OCI-M2 (cell line): ENCODE results near the gene FCN2.

Experiments
- DNase-seq: peaks from one replicate; lab custom pipeline; 2025; ENCODE audit not compliant: unreplicated experiment; lab: John Stamatoyannopoulos, UW

The FCN2 gene

DNA sequence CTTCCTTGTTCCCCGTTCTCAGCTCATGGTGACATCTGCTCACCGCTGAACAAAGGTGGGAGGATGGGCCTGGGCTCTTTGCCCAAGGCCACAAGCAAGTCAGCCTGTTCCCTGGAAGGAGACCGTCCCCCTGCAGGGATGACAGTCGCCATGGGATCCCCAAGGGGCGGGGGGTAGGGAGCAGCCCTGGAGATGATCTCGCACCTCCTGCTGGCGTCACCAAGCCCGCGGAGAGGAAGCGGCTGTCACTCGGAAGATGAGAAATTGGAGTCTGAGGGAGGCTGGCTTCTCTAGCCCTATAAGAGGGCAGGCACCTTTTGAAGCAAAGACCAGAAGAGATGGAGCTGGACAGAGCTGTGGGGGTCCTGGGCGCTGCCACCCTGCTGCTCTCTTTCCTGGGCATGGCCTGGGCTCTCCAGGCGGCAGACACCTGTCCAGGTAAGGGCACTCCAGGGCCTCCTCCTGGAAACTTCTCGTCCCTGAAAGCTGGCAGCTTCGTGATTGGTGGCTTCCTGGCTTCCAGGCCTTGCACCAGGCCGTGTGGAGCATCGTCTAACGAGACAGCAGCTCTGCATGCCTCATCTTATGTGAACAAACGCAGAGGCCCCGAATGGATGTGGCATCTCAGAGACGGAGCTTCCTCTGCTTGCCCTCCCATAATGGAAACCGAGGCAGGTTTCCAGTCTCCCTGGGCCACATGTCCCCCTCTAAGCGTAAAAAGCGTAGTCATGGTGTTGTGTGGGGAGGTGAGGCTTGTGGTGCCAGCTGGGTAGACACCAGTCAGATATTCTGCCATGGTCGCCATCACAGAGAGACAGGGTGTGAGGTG is at the start of gene FCN2:
Gene FCN2 (plus strand): TSS at position 327 of the 829 bp plus-strand sequence. CDS start 12 bp downstream, at position 339.
- no peak for DNase-seq

- DNase-seq, result no peak
These were observed 49.5 kb upstream of the FCN2 start for GRCh38 chr9:134830926-134831720.

DNA sequence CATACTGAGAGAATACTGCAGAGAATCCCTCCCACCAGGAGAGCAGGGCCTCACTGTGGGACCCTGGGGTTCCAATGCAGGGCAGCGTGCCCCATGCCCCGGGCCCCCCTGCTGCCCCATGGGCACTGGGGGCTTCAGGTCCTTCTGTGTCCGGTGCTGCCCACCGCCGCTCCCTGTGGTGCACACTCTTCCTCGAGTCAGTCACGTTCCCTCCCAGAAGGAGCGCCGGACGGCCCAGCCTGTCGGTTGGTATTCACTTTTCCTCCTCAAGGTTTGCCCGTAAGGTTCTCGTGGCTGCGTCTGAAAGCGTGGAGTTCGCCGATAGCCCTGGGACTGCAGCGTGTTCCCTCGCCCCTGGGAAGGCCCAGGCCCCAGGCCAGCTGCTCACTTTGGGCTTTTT is 48.1 kb upstream of the FCN2 start:
- no peak for DNase-seq

DNA sequence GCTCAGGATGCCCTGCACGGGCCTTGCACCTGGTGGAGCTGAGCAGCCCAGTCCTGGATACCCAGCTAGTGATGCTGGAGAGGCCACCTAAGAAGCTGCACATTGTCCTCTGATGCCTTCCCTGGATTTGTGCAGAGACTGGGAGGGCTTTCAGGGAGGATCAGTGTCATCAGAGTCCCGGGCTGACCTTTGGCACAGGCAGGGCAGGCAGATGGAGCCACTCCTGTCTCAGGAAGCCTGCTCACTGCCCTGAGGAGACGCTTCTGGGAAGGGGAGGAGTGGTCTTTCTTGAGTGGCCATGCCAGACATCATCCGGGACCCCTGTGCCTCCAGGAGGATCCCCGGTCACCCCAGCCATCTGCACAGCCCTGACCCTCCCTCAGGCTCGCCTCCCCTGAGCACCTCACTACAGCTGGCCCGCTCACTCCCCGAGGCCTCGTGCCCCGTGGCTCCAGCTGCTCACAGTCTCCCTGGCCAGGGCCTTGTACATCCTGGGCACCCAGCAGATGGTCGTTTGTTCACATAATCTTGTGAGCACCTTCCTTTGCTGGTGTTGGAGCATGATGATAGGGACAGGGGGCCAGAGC is 47.2 kb upstream of the FCN2 start:
- DNase-seq, result no peak

- no peak for DNase-seq
These were observed 46.2 kb upstream of the FCN2 start for GRCh38 chr9:134834217-134834956.

DNA sequence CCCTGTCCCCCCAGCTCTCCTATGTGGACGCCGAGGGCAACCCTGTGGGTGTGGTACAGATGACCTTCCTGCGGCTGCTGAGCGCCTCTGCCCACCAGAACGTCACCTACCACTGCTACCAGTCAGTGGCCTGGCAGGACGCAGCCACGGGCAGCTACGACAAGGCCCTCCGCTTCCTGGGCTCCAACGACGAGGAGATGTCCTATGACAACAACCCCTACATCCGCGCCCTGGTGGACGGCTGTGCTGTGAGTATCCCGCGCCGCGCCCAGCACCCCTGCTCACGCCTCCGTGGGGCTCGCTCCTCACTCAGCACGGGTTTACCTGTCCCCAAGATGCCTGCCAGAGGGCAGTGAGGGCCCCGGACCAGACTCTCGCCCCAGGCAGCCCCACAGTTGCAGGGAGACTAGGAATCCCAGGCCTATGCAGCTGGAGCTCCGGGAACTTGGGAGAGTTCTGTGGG is 45.6 kb upstream of the FCN2 start:
- no peak for DNase-seq

DNA sequence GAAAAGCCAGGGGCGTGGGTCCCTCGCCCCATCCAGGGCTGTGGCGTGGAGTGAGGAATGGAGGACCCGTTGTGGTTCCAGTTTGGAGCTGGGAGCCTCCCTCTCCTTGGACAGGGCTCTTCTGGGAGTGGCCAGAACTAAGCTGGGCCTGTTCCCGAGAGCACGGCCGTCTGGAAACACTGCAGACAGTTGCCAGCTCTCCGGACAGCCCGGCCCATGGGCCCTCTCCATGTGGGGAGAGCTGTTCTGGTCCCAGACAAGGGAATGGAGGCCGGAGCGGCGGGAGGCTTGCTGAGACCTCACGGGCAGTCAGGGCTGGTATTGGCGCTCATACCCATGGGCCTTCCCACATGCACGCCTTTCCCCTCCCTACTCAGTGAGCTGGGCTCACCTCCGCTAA is 45.2 kb upstream of the FCN2 start:
- no peak for DNase-seq

DNA sequence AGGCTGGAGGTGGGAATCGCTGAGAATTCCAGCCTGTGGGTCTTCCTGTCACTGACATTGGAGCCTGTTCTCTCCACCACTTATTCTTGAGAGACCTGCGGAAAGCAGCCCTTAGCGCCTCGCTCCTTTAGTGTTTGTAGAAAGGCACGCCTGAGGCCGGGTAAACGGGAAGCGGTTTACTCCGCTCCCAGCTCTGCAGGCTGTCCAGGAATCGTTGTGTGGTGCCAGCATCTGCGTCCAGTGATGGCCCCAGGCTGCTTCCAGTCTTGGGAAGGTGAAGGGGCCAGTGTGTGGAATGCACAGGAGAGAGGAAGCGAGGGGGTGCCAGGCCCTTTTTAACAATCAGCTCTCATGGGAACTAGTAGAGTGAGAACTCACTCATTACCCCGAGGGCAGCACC is 44.6 kb upstream of the FCN2 start:
- DNase-seq, result no peak

GRCh38 chr9:134836406-134836970 is 44.1 kb upstream of the FCN2 start:
- DNase-seq, result no peak

DNA sequence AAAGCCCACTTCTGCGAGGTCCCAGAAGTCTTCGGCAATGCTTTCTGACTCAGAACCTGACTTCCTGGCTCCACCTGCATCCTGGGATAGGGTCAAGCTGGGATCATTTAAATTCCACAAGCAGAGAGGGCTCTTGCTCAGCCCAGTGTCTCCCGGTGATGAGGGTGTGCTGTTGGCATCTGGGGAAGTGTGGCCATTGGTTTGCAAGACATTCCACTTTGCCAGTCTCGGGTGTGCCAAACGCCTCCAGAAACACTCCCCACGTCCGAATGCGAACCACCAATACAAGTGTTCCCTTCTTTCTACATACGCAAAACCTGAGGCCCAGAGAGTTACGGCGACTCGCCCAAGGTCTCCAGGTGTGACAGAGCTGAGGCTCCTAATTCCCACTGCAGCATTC is 43.1 kb upstream of the FCN2 start:
- no peak for DNase-seq

DNA sequence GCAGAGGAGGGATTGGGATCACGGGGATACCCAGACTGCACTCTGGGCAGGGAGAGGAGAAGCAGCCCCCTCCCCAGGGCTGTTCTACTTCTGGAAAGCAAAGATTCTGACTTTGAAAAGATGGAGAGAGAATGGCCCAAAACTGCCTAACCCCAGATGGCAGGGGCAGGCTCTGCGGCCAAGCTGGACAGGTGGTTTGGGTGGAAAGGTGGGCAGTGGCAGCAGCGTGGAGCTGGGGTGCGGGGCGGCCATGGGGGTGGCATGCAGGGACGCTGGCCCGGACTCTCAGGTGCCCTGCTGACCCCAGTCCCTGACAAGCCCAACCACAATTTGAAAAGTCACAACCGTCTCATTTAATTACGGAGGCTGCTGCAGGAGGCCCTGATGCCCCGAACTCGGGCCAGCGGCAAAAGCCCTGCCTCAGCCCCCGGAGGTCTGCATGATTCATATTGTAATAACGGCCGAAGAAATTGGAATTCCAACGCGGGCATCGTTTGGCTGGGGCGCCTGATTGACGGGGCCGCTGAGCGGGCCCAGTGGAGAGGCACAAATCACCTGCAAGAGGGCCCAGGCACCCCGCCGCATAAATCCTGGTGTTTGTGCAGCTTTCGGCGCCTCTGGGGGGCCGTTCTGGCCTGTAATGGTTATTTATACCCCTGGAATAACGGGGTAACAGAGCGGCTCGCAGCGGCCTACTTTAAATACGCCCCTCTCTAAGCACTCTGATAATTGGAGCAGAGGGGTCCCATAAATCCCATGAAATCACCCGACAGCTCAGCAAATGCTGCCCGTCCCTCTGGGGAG is 41.8 kb upstream of the FCN2 start:
- DNase-seq, result no peak

GRCh38 chr9:134839455-134840125 is 41.0 kb upstream of the FCN2 start:
- no peak for DNase-seq

- DNase-seq, result no peak
These were observed 40.1 kb upstream of the FCN2 start for GRCh38 chr9:134840511-134840910.

DNA sequence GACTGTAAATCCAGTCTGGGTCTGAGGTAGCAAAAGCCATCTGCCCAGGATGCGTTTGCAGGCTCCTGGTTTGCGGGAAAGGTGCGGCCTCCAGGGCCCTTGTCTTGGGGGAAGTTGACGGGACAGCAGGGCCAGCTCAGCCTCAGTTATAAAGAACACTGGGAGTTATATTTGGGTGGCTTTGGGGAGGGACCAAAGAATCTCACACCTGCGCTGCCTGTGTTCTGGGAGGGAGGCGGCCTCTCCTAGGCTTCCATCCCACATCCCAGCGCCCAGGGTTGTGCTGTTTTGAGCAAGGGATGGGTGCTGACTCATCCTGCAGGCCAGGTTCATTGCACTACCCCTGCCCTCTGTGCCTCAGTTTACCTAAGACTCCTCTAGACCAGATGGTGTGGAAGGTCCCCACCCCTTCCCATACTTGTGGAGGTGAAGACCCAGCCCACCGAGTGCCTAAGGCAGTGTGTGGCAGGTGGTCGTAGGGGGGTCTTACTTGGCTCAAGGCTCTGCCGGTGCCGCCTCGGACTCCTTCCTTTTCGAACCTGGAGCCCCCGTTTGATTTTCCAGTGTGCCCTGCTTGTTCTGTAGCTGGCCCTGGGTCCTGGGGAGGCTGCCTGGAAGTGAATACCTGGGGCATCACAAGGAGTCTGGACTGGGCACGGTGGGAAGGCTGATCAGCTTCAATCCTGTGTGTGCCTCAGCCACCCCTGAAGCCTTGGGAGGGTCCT is 39.3 kb upstream of the FCN2 start:
- no peak for DNase-seq

GRCh38 chr9:134842321-134842720 is 38.3 kb upstream of the FCN2 start:
- no peak for DNase-seq

DNA sequence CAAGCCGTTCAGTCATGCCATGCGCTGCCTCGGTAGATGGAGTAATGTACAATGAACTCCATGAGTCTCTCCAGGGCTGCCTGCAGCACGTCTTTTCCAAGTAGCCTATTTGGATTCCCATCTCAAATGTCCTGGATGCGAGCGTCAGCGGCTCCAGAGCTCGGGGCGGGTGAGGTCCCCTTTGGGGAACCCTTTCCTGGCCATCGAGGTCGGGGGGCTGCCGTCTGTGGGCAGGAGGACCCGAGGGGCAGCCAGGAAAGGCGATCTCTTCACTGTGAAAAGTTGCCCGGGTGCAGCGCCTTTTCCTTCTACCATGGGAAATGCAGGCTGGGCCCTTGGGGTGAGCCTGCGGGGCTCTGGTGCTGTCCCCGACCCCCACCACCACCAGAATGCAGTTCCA is 36.9 kb upstream of the FCN2 start:
- no peak for DNase-seq

- DNase-seq, result no peak
These were observed 35.8 kb upstream of the FCN2 start for GRCh38 chr9:134844821-134845220.

DNA sequence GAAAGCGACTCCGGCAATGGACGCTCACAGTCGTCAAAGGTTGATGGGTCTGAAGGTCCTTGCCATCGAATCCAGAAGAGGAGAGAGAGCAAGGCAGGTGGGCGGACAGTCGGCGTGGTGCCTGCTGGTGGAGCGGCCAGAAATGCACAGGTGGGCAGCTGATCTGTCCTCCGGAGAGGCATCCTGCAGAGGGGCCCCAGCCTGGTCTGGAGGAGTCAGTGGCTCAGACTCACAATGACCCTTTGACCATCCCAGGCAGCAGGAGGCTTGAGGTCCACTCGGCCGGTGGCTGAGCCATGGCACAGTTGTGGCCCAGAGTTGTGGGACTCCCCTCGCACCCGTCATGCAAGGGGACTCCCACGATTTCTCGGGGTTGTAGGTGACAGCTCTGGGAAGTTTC is 34.4 kb upstream of the FCN2 start:
- no peak for DNase-seq

- DNase-seq, result no peak
These were observed 33.9 kb upstream of the FCN2 start for GRCh38 chr9:134846699-134847098.
